GM23338 (cell line): ENCODE results near the gene TUB. TPM values are rescaled to one million over a fixed set of nuclear protein-coding genes. Genes with fewer than 3 reads are reported as not detected.

Experiments used
- ATAC-seq: fragments of 200-7000 bp; cut with Tn5 transposase; 3 replicates; pipeline ENCODE4 v1.9.1; 2020
- DNase-seq: peaks from one replicate; pipeline ENCODE4 v3.0.0-alpha.2; 2015; ENCODE audit warnings: low spot score
- H2AFZ ChIP-seq: fragments of 200-600 bp; sonication (generic); 2 replicates; pipeline ENCODE4 v1.8.0; 2016; ENCODE audit warnings: antibody characterized with exemption, mild to moderate bottlenecking, moderate library complexity
- H3F3A ChIP-seq: fragments of 200-600 bp; sonication (generic); replicated peaks from 2 replicates; pipeline ENCODE4 v1.8.0; 2017; ENCODE audit warnings: antibody characterized with exemption, mixed run types, low read depth
- H3K27ac ChIP-seq: fragments of 200-600 bp; sonication (generic); 2 replicates; pipeline ENCODE4 v1.6.1; 2016; ENCODE audit warnings: low read depth
- H3K27me3 ChIP-seq: fragments of 200-600 bp; sonication (generic); 2 replicates; pipeline ENCODE4 v1.8.0; 2016; ENCODE audit warnings: mild to moderate bottlenecking, mixed run types, moderate library complexity; ENCODE audit not compliant: insufficient read depth
- H3K36me3 ChIP-seq: fragments of 200-600 bp; sonication (generic); 2 replicates; pipeline ENCODE4 v1.8.0; 2016; ENCODE audit warnings: mild to moderate bottlenecking; ENCODE audit not compliant: insufficient read depth
- H3K4me1 ChIP-seq: fragments of 200-600 bp; sonication (generic); 2 replicates; pipeline ENCODE4 v1.8.0; 2016; ENCODE audit warnings: mild to moderate bottlenecking, moderate library complexity; ENCODE audit not compliant: insufficient read depth
- H3K4me2 ChIP-seq: fragments of 200-600 bp; sonication (generic); 2 replicates; pipeline ENCODE4 v1.7.1; 2017; ENCODE audit warnings: mixed run types
- H3K4me3 ChIP-seq: fragments of 200-600 bp; sonication (generic); 2 replicates; pipeline ENCODE4 v1.6.1; 2016; ENCODE audit warnings: mixed run types
- H3K79me2 ChIP-seq: fragments of 200-600 bp; sonication (generic); replicated peaks from 2 replicates; pipeline ENCODE4 v1.8.0; 2017; ENCODE audit warnings: mild to moderate bottlenecking; ENCODE audit not compliant: insufficient read depth
- H3K9me2 ChIP-seq: fragments of 200-600 bp; sonication (generic); 2 replicates; pipeline ENCODE4 v1.8.0; 2017; ENCODE audit not compliant: insufficient read depth
- H4K20me1 ChIP-seq: fragments of 200-600 bp; sonication (generic); replicated peaks from 2 replicates; pipeline ENCODE4 v1.8.0; 2017; ENCODE audit warnings: mild to moderate bottlenecking; ENCODE audit not compliant: insufficient read depth
- H3K27ac Mint-ChIP-seq: 2 replicates; pipeline ENCODE4 v1.8.0; 2020; ENCODE audit warnings: inconsistent platforms, mild to moderate bottlenecking, moderate library complexity, mixed read lengths
- H3K27me3 Mint-ChIP-seq: 3 replicates; pipeline ENCODE4 v1.8.0; 2022; ENCODE audit warnings: low read depth, mild to moderate bottlenecking, moderate library complexity, mixed read lengths, inconsistent platforms; ENCODE audit not compliant: insufficient read depth, poor library complexity
- H3K36me3 Mint-ChIP-seq: 3 replicates; pipeline ENCODE4 v1.8.0; 2021; ENCODE audit warnings: low read depth, mild to moderate bottlenecking, inconsistent platforms, moderate library complexity, mixed read lengths
- H3K4me1 Mint-ChIP-seq: 3 replicates; pipeline ENCODE4 v1.8.0; 2020; ENCODE audit warnings: mild to moderate bottlenecking, inconsistent platforms, mixed read lengths
- H3K4me3 Mint-ChIP-seq: 3 replicates; pipeline ENCODE4 v1.8.0; 2021; ENCODE audit warnings: moderate library complexity, mild to moderate bottlenecking, inconsistent platforms, mixed read lengths
- H3K9me3 Mint-ChIP-seq: 3 replicates; pipeline ENCODE4 v1.8.0; 2020; ENCODE audit warnings: moderate library complexity, mild to moderate bottlenecking, inconsistent platforms, mixed read lengths
- CREB1 ChIP-seq: fragments of 250-450 bp; sonication (Bioruptor Pico); IDR thresholded peaks from 2 replicates; pipeline ENCODE4 v1.5.0; 2020; ENCODE audit warnings: low read depth, mild to moderate bottlenecking, moderate library complexity
- EZH2 ChIP-seq: fragments of 200-600 bp; sonication (generic); IDR thresholded peaks from one replicate; pipeline ENCODE4 v1.8.0; 2017; ENCODE audit warnings: antibody characterized with exemption, mild to moderate bottlenecking, low read depth; ENCODE audit not compliant: unreplicated experiment
- EZH2phosphoT487 ChIP-seq: fragments of 200-600 bp; sonication (generic); IDR thresholded peaks from one replicate; pipeline ENCODE4 v1.8.1; 2018; ENCODE audit warnings: antibody characterized with exemption; ENCODE audit not compliant: unreplicated experiment
- JUNB ChIP-seq: IDR thresholded peaks from one replicate; pipeline ENCODE4 v1.6.1; 2016; ENCODE audit warnings: antibody characterized with exemption; ENCODE audit not compliant: unreplicated experiment
- NANOG ChIP-seq: IDR thresholded peaks from 2 replicates; pipeline ENCODE4 v1.6.1; 2016; ENCODE audit warnings: antibody characterized with exemption, borderline replicate concordance
- POLR2AphosphoS5 ChIP-seq: IDR thresholded peaks from 2 replicates; pipeline ENCODE4 v1.6.1; 2016; ENCODE audit warnings: antibody characterized with exemption, low read depth
- STAT1 ChIP-seq: IDR thresholded peaks from one replicate; pipeline ENCODE4 v1.6.1; 2016; ENCODE audit warnings: antibody characterized with exemption; ENCODE audit not compliant: unreplicated experiment
- ZNF114 ChIP-seq: fragments of 250-450 bp; sonication (Bioruptor Pico); IDR thresholded peaks from 2 replicates; pipeline ENCODE4 v1.5.0; 2020; ENCODE audit warnings: mild to moderate bottlenecking, moderate library complexity
- ZNF331 ChIP-seq: fragments of 250-450 bp; sonication (Bioruptor Pico); IDR thresholded peaks from 2 replicates; pipeline ENCODE4 v1.5.0; 2020; ENCODE audit warnings: low read depth, mild to moderate bottlenecking, moderate library complexity
- polyA plus RNA-seq: library from polyadenylated mRNA; unstranded; fragments of >200 nt; fragmentation: Nextera tagmentation; extraction: Ambion mirVana; gene quantifications from 2 replicates; pipeline ENCODE4 v1.2.1, GENCODE V29; 2016
- total RNA-seq: library from RNA; depleted of rRNA; stranded (reverse); fragments of >200 nt; shearing (Covaris generic); gene quantifications from 2 replicates; pipeline ENCODE4 v1.2.3, GENCODE V29; 2014
- TF ChIP-seq, protein P1 (sequence below): IDR thresholded peaks from 2 replicates; pipeline ENCODE4 v1.6.1; 2016; ENCODE audit warnings: antibody characterized with exemption
- TF ChIP-seq, protein P2 (sequence below), 2 experiments: fragments of 200-600 bp in 1 of 2; sonication (generic) in 1 of 2; conservative IDR thresholded peaks; 2 replicates each; pipeline versions ENCODE4 v1.5.1 to v1.6.1; 2016 to 2017; ENCODE audit warnings: antibody characterized with exemption in 2 of 2, low read depth in 2 of 2, mild to moderate bottlenecking in 2 of 2, moderate library complexity in 1 of 2
- TF ChIP-seq, protein P3 (sequence below): fragments of 250-450 bp; sonication (Bioruptor Pico); IDR thresholded peaks from 2 replicates; pipeline ENCODE4 v1.5.0; 2020; ENCODE audit warnings: mild to moderate bottlenecking, moderate library complexity
- TF ChIP-seq, protein P4 (sequence below): IDR thresholded peaks from one replicate; pipeline ENCODE4 v1.6.1; 2018; ENCODE audit warnings: antibody characterized with exemption; ENCODE audit not compliant: unreplicated experiment

The TUB gene
- total and polyA plus RNA-seq, 2 experiments from 2014 or later, result 5.5 to 30.4 TPM

DNA sequence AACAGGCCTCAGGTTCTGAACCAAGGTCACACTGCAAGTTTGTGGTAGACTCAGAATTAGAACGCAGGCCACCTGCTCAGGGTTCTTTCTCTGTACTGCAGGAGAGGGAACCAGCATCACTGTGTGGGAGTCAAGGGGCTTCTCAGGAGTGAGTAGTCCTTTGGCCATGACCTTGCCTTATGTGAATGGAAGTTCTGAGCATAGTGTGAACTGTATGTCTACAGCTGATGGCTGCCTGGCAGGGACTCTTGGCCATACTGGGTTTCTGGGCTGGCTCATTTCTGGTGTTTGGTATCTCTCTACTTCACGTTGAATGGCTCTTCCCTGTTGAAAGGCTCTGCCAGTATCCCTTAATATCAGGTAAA lies 40.1 kb upstream of the TUB start:
- ATAC-seq (no peak), DNase-seq (no peak)
- Histone ChIP-seq H3K27me3 (no peaks in the 10 kb centered on the region), H4K20me1 (no peaks in the 10 kb centered on the region), H2AFZ (no peak overlapping the region), H3K4me2 (no peak overlapping the region), H3K9me2 (no peaks in the 10 kb centered on the region), H3K79me2 (no peaks in the 10 kb centered on the region), H3F3A (no peaks in the 10 kb centered on the region), H3K4me3 (no peak overlapping the region), H3K27ac (no peak overlapping the region), H3K4me1 (no peaks in the 10 kb centered on the region), H3K36me3 (no peaks in the 10 kb centered on the region)
- H3K27me3 Mint-ChIP-seq, result peaks cover 4% of the 10 kb centered on the region
- no peaks in the 10 kb centered on the region; the same call in 1 of the 3 replicates for H3K4me1 Mint-ChIP-seq
- H3K4me3 Mint-ChIP-seq, result no peak overlapping the region
- no peak overlapping the region for H3K27ac Mint-ChIP-seq
- H3K36me3 Mint-ChIP-seq, result no peaks in the 10 kb centered on the region
- H3K9me3 Mint-ChIP-seq, result no peaks in the 10 kb centered on the region
- no peak for TF ChIP-seq ZNF331 (CRISPR knock-in tag)
- no peak for TF ChIP-seq POLR2AphosphoS5
- TF ChIP-seq, protein P1, sequence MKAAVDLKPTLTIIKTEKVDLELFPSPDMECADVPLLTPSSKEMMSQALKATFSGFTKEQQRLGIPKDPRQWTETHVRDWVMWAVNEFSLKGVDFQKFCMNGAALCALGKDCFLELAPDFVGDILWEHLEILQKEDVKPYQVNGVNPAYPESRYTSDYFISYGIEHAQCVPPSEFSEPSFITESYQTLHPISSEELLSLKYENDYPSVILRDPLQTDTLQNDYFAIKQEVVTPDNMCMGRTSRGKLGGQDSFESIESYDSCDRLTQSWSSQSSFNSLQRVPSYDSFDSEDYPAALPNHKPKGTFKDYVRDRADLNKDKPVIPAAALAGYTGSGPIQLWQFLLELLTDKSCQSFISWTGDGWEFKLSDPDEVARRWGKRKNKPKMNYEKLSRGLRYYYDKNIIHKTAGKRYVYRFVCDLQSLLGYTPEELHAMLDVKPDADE, result no peak
- no peak for TF ChIP-seq STAT1
- no peak for TF ChIP-seq EZH2phosphoT487
- no peak for TF ChIP-seq NANOG
- TF ChIP-seq, protein P2, sequence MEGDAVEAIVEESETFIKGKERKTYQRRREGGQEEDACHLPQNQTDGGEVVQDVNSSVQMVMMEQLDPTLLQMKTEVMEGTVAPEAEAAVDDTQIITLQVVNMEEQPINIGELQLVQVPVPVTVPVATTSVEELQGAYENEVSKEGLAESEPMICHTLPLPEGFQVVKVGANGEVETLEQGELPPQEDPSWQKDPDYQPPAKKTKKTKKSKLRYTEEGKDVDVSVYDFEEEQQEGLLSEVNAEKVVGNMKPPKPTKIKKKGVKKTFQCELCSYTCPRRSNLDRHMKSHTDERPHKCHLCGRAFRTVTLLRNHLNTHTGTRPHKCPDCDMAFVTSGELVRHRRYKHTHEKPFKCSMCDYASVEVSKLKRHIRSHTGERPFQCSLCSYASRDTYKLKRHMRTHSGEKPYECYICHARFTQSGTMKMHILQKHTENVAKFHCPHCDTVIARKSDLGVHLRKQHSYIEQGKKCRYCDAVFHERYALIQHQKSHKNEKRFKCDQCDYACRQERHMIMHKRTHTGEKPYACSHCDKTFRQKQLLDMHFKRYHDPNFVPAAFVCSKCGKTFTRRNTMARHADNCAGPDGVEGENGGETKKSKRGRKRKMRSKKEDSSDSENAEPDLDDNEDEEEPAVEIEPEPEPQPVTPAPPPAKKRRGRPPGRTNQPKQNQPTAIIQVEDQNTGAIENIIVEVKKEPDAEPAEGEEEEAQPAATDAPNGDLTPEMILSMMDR (conservative IDR thresholded peaks at IDR 0.05; ENCODE audit: low read depth in 2 of 2), result no peak
- TF ChIP-seq, protein P3, sequence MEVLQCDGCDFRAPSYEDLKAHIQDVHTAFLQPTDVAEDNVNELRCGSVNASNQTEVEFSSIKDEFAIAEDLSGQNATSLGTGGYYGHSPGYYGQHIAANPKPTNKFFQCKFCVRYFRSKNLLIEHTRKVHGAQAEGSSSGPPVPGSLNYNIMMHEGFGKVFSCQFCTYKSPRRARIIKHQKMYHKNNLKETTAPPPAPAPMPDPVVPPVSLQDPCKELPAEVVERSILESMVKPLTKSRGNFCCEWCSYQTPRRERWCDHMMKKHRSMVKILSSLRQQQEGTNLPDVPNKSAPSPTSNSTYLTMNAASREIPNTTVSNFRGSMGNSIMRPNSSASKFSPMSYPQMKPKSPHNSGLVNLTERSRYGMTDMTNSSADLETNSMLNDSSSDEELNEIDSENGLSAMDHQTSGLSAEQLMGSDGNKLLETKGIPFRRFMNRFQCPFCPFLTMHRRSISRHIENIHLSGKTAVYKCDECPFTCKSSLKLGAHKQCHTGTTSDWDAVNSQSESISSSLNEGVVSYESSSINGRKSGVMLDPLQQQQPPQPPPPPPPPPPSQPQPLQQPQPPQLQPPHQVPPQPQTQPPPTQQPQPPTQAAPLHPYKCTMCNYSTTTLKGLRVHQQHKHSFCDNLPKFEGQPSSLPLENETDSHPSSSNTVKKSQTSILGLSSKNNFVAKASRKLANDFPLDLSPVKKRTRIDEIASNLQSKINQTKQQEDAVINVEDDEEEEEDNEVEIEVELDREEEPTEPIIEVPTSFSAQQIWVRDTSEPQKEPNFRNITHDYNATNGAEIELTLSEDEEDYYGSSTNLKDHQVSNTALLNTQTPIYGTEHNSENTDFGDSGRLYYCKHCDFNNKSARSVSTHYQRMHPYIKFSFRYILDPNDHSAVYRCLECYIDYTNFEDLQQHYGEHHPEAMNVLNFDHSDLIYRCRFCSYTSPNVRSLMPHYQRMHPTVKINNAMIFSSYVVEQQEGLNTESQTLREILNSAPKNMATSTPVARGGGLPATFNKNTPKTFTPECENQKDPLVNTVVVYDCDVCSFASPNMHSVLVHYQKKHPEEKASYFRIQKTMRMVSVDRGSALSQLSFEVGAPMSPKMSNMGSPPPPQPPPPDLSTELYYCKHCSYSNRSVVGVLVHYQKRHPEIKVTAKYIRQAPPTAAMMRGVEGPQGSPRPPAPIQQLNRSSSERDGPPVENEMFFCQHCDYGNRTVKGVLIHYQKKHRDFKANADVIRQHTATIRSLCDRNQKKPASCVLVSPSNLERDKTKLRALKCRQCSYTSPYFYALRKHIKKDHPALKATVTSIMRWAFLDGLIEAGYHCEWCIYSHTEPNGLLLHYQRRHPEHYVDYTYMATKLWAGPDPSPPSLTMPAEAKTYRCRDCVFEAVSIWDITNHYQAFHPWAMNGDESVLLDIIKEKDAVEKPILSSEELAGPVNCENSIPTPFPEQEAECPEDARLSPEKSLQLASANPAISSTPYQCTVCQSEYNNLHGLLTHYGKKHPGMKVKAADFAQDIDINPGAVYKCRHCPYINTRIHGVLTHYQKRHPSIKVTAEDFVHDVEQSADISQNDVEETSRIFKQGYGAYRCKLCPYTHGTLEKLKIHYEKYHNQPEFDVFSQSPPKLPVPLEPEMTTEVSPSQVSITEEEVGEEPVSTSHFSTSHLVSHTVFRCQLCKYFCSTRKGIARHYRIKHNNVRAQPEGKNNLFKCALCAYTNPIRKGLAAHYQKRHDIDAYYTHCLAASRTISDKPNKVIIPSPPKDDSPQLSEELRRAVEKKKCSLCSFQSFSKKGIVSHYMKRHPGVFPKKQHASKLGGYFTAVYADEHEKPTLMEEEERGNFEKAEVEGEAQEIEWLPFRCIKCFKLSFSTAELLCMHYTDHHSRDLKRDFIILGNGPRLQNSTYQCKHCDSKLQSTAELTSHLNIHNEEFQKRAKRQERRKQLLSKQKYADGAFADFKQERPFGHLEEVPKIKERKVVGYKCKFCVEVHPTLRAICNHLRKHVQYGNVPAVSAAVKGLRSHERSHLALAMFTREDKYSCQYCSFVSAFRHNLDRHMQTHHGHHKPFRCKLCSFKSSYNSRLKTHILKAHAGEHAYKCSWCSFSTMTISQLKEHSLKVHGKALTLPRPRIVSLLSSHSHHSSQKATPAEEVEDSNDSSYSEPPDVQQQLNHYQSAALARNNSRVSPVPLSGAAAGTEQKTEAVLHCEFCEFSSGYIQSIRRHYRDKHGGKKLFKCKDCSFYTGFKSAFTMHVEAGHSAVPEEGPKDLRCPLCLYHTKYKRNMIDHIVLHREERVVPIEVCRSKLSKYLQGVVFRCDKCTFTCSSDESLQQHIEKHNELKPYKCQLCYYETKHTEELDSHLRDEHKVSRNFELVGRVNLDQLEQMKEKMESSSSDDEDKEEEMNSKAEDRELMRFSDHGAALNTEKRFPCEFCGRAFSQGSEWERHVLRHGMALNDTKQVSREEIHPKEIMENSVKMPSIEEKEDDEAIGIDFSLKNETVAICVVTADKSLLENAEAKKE (CRISPR knock-in tag), result no peak
- TF ChIP-seq, protein P4, sequence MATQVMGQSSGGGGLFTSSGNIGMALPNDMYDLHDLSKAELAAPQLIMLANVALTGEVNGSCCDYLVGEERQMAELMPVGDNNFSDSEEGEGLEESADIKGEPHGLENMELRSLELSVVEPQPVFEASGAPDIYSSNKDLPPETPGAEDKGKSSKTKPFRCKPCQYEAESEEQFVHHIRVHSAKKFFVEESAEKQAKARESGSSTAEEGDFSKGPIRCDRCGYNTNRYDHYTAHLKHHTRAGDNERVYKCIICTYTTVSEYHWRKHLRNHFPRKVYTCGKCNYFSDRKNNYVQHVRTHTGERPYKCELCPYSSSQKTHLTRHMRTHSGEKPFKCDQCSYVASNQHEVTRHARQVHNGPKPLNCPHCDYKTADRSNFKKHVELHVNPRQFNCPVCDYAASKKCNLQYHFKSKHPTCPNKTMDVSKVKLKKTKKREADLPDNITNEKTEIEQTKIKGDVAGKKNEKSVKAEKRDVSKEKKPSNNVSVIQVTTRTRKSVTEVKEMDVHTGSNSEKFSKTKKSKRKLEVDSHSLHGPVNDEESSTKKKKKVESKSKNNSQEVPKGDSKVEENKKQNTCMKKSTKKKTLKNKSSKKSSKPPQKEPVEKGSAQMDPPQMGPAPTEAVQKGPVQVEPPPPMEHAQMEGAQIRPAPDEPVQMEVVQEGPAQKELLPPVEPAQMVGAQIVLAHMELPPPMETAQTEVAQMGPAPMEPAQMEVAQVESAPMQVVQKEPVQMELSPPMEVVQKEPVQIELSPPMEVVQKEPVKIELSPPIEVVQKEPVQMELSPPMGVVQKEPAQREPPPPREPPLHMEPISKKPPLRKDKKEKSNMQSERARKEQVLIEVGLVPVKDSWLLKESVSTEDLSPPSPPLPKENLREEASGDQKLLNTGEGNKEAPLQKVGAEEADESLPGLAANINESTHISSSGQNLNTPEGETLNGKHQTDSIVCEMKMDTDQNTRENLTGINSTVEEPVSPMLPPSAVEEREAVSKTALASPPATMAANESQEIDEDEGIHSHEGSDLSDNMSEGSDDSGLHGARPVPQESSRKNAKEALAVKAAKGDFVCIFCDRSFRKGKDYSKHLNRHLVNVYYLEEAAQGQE, result no peak
- no peak for TF ChIP-seq ZNF114
- TF ChIP-seq CREB1, result no peak
- TF ChIP-seq EZH2, result no peak
- no peak for TF ChIP-seq JUNB
